Cerebellar cortex (tissue), 1 donor: ENCODE data around the gene IGFBP2.

Experiments
- DNase-seq: peaks from one replicate; pipeline ENCODE4 v3.0.0-alpha.2; 2015; ENCODE audit warnings: low spot score

IGFBP2 gene

DNA sequence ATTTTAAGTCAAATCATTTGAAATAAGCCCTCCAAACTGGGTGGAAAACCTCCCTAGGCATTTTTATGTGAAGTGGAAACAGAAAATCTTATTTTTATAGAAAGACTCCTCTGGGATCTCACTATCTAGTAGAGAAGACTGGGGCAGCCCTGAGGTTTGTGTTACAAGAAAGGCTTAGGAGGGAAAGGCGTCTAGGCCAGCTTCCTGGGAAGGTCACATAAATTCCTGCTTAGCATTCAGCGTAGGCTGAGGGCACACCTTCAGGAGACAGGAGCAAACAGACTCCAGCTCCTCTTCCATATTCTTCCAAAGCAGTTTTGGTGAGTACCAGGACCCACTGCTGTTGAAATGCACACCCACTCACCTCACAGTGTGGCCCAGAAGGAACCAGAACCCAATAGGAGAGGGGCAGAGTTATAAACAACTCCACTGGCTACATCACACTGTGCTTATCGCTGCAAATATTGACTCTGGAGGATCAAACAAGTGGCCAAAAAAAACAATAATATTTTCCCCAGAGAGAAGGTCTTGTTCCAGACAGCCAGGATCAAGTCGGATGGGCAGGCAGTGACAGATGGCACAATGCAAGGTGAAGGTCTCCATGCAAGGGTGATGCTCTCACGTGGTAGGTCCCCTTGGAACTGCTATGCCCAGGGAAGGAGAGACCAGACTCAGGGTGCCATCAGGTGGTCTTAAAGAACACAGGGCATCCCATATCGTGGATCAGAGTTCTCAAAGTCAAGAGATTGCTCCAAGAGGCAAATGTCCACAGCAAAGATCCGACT is 17.7 kb upstream of the IGFBP2 start:
- DNase-seq: no peak

DNA sequence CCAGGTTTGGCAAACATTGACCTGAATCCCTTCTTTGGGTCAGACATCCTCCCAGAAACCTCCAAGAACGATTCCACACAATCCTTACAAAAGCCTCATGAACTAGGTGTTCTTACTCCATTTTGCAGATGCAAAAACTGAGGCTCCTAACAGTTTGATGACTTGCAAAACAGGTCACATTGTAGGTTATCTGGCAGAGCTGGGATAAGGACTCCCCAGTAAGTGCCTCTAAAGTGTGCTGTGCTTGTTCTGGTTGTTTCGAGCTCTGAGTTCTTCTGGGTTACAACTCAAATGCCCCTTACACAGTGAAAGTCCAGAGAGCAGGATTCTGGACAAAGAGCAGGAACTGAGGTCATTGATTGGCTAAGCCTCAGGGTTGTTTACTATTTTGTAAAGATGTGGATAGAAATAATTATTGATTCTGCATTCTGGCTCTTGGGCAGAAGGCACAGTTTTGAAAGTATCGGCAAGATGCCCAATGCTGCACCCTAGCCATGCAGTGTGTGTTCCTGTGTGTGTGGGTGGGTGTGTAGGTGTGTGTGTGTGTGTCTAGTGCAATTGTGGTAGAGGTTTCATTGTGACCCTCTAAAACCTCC is 17.0 kb upstream of the IGFBP2 start:
- no peak for DNase-seq

DNA sequence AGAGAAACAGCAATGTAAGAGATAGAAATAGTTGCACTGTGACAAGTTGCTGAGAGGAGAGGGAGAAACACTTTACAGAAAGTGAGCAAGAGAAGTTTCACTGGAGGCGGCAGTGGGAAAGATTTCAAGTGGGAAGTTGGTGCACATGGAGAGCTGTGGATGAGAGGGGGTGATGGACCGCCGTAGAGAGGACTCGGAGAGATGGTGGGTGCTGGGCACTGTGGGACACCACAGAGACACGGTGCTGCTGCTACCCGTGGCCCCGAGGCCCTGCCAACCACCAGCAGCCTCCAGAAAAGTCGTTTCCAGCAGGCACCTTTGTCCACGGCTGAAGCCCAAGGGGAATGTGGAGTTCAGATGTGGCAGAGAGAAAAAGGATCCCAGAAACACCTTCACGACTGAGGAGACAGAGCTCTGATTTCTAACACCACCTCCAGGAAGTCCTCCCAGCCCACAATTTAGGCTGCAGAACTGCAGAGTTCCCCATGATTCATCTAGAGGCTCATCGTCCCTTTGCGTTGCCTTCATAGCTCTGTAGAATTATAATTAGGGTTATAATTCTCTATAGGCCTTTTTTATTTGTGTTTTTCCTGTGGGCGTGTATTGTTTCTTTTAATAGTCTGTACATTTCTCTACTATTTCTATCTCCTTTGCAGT is 15.9 kb upstream of the IGFBP2 start:
- DNase-seq: no peak

DNA sequence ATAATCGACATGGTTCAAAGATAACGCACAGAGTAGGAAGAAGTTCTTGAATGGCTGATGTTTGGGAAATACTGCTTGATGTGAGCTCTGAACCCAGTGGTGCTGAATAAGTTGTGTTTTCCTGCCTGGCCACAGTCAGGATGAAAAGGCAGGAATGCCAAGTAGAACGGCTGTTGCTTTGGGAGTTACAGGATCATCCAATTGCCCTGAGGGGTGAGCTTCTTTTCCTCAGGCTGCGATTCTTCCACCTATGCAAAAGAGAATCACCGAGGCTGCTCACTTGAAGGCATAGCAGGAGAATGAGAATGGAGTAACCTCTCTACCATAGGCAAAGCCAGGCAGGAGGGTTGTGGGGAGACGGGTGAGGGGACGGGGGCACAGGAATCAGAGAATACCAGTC is 14.4 kb upstream of the IGFBP2 start:
- DNase-seq: no peak

DNA sequence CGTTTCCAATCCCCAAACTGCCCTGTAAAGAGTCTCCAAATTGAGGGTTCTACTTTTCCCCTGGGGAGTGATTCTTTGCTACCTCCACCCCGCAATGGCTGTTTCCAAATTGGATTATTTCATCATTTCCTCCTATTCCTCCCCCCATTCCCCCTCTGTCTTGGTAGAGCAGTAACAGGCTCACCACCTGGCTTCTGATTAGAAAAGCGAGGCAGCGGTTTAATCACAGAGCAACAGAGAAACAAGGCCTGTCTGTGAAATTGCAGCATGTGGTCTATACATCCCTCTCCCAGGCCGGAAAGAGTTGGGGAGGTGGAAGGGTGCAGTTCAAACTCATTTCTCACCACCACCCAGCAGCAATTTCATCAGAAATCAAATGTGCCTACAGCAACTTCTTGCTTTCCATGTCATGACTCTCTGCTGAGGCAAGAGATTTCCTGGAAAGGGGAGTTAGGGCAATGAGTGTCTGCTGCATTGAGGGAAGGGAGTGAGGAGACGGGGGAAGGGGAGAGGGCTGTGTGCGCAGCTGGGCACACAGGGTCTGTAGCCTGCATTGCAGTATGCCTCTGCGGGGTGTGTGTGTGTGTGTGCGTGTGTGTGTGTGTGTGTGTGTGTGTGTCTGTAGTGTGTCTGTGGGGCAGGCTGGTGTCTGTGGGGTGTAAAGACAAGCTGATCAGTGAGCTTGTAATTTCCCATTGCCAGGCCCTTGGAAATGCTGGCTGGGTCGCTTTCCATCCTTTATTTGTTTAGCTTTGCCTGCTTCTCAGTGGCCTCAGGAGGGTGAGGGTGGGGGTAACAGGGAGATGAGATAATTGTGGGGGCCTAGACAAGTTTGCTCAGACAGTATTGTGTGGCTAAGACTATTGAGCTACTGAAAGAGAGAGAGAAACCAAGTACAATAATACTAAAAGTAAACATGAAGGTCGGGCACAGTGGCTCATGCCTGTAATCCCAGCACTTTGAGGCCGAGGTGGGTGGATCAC is 13.5 kb upstream of the IGFBP2 start:
- no peak for DNase-seq

DNA sequence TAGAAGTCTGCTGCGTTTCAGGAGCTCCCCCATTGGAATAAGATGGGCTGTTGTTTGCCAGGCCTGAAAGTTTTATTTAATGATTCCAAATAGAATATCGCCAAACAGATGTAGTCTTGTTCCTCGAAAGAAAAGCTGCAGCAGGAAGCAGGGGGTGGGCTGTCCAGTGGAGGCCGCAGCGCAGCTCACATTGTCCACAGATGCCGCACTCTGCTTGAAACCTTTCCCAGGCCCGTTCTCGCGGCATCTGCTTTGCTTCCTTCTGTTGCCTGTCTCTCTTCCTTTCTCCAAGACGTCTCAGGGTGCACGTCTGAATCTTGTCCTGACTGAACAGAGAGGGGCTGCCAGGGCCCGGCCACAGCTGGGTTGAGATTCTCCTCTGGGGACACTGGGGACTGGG is 12.4 kb upstream of the IGFBP2 start:
- DNase-seq: no peak

DNA sequence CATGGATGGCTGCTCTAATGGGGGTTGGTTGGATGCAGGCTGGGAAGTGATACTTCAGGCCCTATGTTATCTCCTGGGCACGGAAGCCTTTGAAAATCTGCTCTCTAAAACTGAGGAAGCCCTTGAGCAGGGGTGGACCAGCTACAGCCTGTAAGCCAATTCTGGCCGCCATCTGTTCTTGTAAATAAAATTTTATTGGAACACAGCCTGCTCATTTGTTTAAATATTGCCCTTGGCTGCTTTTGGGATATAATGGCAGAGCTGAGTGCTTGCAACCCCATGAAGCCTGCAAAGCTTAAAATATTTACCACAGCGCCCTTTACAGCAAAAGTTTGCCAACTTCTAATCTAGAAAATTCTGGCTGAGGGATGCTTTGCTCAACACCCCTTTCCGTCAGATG is 11.9 kb upstream of the IGFBP2 start:
- DNase-seq: no peak

DNA sequence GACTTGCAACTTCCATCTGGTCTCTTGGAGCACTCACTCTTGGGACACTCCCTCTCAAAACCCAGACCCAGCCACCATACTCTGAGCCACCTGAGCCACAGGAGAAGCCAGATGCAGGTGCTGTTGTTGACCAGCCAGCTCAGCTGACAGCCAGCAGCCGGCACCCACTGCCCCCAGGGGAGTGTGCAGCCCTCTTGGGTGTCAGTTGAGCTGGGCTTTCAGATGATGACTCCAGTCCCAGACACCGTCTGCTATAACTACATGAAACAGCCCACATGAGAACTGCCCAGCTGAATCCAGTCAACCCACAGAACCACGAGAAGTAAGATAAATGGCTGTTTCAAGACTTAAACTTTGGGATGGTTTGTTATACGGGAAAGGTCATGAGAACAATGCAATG is 10.7 kb upstream of the IGFBP2 start:
- no peak for DNase-seq

DNA sequence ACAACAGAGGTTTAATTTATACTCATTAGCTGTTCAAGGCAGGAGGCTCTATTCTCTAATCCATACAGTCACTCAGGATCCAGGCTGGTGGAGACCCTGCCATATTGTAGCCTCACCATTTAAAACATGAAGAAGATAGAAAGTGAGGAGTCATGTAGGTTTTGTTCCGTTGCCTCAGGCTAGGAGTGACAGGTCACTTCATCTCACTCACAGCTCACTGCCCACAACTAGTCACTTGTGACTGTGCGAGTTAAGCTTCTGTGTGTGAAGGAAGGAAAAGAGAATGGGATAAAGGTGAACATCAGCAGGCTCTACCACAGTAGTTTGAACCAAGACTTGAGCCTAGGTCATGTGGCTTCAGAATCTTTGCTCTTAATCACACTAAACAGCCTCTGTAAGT is 9.0 kb upstream of the IGFBP2 start:
- no peak for DNase-seq

DNA sequence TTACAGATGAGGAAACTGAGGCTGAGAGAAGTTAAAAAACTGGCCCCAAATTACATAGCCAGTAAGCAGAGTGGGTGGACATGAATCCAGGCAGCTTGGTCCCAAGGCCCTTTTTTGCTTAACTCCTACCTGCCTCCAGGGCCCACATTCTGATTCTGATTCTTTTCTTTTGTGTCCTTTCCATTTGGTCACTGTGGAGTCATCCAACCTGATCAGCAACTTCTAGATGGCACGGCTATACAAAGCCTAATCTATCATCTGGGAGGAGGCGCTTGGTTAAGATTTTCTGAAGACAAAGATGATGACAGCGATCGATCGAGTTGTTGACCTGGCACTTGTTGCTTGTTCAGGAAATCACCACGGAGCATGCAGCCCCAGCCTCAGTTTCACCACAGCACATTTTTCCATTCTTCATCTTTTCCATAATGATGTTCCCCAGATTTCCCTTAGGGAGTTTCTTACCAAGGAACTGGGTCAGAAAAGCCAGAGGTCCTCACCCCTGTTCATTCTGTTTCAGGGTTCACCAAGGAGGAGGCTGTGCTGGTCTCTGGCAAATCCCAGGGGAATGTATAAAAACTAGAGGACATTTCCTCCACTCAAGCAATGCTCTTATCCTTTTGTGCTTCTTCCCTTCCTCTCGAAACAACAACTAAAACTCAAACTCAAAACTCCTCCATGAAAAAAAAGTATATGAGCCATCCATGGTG is 6.9 kb upstream of the IGFBP2 start:
- no peak for DNase-seq

DNA sequence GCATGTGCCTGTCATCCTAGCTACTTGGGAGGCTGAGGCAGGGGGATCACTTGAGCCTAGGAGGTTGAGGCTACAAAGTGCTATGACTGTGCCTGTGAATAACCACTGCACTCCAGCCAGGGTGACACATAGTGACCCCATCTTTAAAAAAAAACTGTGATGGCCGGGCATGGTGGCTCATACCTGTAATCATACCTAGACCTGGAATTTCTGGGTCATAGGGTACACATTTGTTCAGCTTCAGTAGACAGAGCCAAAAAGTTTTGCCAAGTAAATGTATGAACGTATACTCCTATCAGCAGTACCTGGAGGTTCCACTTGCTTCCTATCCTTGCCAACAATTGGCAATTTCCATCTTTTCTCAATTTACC is 6.4 kb upstream of the IGFBP2 start:
- DNase-seq: no peak

DNA sequence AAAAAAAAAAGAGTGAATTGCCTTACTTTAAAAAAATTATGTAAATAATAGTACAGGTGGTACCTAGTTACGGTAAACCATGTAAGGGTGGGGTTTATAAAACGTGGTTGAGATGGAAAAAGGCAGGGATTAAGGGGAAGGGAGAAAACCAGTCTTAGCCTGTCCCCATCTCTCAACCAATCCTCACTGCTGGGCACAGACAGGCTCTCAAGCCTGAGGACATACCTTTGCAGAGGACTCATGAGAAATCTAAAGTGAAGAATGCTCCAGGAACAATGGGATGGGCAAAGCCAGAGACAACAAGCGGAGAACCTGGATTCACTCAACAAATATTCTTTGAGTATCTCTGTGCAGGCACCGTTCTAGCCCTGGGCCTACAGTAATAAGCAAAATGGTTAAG is 3.4 kb upstream of the IGFBP2 start:
- DNase-seq: no peak

DNA sequence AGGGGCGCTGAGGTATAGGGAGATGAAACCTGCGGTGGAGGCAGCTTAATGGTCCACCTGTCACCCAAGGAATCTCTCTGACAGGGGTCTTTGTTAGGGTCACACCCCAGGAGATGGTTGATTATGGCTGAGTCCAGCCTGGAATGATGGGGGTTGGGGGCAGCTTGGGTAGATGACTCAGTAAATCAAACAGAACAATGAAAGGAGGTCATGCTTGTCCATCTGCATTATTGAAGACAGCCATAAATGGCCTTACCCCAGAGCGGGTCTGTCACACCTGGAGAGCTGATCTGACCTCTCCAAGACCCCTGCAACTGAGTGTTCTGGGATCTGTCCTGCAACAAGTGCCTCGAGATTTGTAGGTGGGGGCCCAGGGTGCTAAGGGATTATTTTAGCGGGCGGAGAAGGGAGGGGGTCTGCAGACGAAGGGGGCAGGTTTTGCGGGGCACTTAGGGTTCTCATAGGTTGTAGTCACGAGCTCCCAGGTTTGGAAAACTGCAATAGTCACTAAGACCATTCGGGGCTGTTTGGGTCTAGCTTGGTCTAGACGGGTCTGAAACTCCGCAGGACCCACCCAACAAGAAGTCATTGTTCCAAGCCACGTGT is 771 bp upstream of the IGFBP2 start:
- DNase-seq: no peak

DNA sequence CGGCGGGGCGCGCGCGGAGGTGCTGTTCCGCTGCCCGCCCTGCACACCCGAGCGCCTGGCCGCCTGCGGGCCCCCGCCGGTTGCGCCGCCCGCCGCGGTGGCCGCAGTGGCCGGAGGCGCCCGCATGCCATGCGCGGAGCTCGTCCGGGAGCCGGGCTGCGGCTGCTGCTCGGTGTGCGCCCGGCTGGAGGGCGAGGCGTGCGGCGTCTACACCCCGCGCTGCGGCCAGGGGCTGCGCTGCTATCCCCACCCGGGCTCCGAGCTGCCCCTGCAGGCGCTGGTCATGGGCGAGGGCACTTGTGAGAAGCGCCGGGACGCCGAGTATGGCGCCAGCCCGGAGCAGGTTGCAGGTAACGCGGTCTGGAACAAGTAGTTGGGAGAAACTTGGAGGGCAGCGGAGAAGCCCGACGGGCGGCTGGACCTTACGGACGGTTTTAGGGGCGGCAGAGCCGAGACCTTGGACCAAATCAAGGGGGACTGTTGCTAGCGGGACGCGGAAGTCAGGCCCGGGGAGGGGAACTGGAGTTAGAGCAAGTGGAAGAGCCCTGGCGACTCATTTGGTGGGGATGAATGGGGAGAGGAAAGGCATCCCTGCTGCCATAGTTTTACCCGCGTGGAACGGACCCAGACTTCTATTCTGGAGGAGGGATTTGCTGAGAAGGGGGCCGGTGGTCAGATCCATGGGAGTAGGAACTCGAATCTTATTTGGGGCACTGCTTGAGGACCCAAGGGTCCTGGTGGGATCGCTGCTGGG is 573 bp downstream of the IGFBP2 start:
- no peak for DNase-seq

DNA sequence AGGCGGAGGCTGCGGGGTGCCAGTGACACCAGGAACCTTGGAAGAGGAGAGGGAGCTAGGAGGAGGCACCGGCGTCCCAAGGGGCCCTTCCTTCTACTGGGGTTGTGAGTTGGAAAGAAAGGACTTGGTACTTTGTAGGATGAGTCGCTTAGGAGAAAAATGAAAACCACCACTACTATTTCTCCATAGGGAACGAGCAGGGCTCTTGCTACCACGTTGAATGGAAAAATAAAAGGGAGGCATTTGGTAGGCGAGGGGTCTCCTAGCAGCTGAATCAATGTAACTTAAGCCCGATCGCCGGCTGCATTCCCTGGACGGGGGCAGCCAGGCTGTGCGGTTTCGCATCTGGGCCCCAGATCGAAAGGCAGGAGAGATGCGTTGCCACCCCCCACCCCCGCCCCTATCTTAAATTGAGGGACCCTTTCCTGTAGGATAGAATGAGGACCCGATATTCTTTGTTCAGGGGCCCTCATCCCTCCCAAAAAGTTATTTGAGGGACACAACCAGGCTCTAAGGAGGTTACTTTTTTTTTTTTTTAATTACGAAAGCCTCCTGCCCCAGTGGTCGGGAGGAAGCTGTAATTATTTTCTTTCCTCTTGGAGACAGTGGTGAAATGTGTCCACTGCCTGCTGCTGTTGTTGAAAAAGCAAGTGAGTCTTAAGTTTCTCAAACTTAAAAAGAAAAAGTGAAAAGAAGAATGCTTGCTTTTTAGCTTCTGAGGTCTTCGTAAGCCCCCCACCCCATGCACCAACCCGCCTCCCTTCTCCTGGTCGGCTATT is 1.3 kb downstream of the IGFBP2 start:
- DNase-seq: no peak

DNA sequence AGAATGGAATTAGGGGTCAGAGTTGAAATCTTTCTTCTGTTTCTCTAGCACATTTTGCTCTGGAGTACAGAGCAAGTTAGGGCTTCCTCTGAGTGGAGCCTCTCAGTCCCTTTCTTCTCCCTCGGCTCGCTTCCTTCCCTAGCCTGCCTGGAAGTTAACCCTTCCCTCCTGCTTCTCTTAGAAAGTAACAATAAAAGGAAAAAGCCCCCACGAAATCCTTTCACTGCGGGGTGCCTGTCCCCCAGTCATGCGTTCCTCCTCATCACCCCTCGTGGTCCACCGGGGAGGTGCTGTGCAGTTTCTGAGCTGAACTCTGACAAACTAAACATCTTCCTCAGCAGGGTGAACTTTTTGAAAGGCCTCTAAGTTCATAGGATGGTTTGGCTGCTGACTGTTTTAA is 2.0 kb downstream of the IGFBP2 start:
- DNase-seq: no peak

DNA sequence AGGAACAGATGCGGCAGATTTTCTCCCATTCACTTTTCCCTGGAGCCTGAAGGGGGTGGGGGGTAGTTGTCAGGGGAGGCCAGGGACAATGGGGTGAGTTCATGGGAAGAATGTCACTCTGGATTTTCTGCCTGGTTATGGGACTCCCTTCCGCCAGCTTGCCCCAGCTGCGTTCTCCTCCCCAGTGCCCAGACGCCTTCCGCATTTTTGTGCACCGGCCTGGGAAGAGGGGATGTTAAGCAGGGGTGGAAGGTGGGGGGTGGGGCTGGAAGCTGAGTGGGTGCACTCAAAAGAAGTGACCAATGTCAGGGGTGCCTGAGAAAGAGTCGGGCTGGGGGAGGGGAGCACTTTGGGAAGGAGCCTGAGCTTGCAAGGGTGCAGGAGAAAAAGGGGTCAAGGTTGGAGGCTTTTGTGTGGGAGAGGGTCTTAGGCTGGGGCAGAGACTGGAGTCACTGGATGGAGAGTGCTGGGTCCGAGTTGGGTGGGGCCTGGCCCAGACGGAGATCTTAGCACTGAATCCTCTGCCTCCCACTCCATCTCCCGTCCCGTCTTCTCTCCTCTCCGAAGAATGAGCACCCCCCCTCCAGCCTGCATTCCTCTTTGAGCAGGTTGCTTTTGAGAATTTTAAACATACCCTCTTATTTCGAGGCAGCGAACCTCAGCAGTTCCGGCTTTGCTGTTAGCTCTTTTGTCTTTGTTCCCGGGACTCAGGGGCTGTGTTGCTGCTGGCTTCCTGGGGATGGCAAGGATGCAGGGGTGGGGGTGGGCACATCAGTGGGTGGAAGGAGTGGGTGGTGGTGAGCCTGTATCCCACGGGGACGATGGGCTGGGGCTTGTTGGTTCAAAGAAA is 2.7 kb downstream of the IGFBP2 start:
- no peak for DNase-seq

DNA sequence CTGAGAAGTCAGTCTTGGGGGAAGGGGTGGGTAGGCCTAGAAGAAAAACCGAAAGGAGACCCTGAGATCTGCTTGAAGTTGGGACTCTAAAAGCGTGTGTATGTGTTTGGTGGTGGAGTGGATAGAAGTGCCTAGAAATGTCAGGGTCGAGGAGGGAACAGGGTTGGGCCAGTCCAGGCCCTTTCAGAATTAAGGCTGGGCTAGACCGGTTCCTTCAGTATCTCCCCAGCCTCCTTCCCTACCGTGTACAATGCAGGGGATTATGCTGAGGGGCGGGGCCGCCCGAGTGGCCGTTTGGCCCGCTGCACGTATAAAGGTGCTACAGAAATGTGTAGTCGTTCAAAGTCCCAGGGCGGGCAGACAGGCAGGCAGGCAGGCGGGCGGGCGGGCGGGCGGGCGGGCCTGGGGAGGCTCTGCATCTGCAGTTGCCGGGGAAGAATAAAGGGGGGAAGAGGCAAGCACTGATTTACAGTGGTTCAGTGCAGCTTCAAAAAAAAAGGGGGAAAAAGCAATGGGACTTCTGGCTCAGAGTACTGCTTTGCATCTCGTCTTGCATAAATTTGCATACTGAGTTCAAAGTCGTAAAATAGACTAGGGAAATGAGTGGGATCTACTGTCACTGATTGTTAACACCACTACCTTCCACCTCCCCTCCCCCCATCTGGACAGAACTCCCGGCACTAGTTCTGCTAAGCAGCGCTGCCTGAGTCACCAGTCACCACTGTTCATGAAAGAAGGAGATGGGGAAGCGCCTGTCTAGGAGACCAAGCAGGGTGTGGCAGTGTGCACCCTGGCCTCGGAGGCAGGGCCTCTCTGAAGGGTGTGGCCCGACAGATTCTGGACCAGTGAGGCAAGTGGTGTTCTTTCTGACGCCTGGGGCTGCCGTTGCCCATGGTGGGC is 3.6 kb downstream of the IGFBP2 start:
- no peak for DNase-seq
